Mesothelial cell of epicardium (in vitro differentiated cells): ENCODE data around the gene ZNF664. TPM values are rescaled to one million over a fixed set of nuclear protein-coding genes. Genes with fewer than 3 reads are reported as not detected.

Source experiments
- DNase-seq, 2 experiments: peaks; one replicate each; pipeline ENCODE4 v3.0.0; 2021; ENCODE audit warnings: low spot score in 2 of 2; ENCODE audit not compliant: unreplicated experiment in 2 of 2
- H3K27ac Mint-ChIP-seq: 2 replicates; pipeline ENCODE4 v1.8.0; 2021; ENCODE audit warnings: mixed read lengths
- H3K27me3 Mint-ChIP-seq: 2 replicates; pipeline ENCODE4 v1.8.0; 2021; ENCODE audit warnings: low read depth, mixed read lengths
- H3K36me3 Mint-ChIP-seq: 2 replicates; pipeline ENCODE4 v1.8.0; 2021; ENCODE audit warnings: mixed read lengths
- H3K4me1 Mint-ChIP-seq: 2 replicates; pipeline ENCODE4 v1.8.0; 2021; ENCODE audit warnings: mixed read lengths
- H3K4me3 Mint-ChIP-seq: 2 replicates; pipeline ENCODE4 v1.8.0; 2021; ENCODE audit warnings: mild to moderate bottlenecking, moderate library complexity, mixed read lengths
- H3K9me3 Mint-ChIP-seq: 2 replicates; pipeline ENCODE4 v1.8.0; 2021; ENCODE audit warnings: mixed read lengths
- total RNA-seq: library from RNA; stranded (reverse); gene quantifications from 3 replicates; pipeline ENCODE4 v1.2.1, GENCODE V29; 2021
- TF ChIP-seq, protein P1 (sequence below): fragments of 200-600 bp; sonication (generic); IDR thresholded peaks from one replicate; pipeline ENCODE4 v1.5.0; 2021; ENCODE audit warnings: antibody characterized with exemption; ENCODE audit not compliant: unreplicated experiment

Gene ZNF664
- total RNA-seq, 1 donor from 2014 or later: 112 TPM

DNA sequence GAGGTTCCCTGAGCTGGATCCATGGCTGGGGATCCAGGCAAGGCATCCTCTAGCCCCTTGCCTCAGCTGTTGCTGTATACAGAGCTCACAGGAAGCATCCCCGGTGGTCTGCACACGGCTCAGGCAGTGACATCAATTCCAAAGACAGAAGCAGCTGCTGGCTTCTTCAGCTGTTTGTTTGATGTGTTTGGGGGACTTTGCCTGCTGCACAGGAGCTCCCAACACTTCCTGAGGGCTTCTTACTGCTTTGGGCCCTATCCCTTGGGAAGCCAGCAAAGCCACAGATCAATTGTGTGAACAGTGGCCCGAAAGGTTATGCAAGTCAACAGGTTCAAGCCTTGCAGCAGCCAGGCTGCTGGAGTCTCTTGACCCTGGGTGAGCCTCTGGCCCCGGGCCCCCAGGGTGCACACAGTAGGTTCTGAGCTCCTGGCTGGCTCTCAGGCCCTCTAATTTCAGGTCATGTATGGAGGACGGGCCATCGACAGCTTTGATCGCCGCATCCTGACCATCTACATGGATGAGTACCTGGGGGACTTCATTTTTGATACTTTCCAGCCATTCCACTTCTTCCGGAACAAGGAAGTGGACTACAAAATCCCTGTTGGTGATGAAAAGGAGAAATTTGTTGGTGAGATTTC lies 43.0 kb upstream of the ZNF664 start:
- H3K27ac Mint-ChIP-seq: no peak overlapping the region
- TF ChIP-seq, protein P1, sequence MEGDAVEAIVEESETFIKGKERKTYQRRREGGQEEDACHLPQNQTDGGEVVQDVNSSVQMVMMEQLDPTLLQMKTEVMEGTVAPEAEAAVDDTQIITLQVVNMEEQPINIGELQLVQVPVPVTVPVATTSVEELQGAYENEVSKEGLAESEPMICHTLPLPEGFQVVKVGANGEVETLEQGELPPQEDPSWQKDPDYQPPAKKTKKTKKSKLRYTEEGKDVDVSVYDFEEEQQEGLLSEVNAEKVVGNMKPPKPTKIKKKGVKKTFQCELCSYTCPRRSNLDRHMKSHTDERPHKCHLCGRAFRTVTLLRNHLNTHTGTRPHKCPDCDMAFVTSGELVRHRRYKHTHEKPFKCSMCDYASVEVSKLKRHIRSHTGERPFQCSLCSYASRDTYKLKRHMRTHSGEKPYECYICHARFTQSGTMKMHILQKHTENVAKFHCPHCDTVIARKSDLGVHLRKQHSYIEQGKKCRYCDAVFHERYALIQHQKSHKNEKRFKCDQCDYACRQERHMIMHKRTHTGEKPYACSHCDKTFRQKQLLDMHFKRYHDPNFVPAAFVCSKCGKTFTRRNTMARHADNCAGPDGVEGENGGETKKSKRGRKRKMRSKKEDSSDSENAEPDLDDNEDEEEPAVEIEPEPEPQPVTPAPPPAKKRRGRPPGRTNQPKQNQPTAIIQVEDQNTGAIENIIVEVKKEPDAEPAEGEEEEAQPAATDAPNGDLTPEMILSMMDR: no peak
- H3K4me3 Mint-ChIP-seq: no peak overlapping the region
- no peaks in the 10 kb centered on the region for H3K27me3 Mint-ChIP-seq
- H3K9me3 Mint-ChIP-seq: peaks cover 20% of the 10 kb centered on the region
- H3K4me1 Mint-ChIP-seq: no peaks in the 10 kb centered on the region
- no peak for DNase-seq
- H3K36me3 Mint-ChIP-seq: peaks cover 24% of the 10 kb centered on the region

DNA sequence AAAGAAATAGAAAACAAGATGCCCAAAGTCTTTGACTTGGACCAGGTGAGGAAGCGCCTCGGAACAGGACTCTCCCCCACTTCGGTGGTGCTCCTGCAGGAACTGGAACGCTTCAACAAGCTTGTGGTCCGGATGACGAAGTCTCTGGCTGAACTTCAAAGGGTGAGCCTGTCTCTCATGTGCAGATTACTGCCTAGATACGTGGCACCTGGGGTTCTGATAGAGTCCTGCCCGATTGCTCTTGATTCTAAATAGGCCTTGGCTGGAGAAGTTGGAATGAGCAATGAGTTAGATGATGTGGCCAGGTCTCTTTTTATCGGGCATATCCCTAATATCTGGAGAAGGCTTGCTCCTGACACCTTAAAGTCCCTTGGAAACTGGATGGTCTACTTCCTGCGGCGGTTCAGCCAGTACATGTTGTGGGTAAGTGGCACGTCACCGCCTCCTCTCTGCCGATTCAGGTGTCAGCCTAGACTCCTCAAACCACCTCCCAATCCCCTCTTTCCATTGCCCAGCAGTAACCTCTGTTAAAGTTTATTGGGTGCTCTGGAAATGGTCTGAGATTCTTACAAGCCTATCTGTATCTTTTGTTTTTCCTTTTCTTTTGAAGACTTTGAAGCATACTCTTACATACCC lies 41.2 kb upstream of the ZNF664 start:
- Mint-ChIP-seq H3K9me3 (peaks cover 20% of the 10 kb centered on the region), H3K4me1 (no peaks in the 10 kb centered on the region), H3K27ac (no peak overlapping the region), H3K4me3 (no peak overlapping the region), H3K36me3 (peaks cover 34% of the 10 kb centered on the region), H3K27me3 (no peaks in the 10 kb centered on the region)
- TF ChIP-seq, protein P1: no peak
- no peak for DNase-seq

DNA sequence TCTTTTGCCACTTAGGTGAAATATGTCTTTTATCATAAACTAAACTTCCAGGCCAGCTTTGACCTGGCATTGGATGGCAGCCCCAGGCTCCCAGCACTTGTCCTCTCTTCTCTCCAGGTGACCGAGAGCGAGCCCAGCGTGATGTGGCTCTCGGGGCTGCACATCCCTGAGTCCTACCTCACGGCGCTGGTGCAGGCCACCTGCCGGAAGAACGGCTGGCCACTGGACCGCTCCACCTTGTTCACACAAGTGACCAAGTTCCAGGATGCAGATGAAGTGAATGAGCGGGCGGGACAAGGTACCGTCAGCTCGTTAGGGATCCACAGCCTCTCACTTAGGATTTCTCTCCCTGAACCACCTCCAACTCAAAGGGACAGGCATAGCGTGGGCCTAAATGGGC lies 39.8 kb upstream of the ZNF664 start:
- Mint-ChIP-seq H3K4me3 (no peak overlapping the region), H3K4me1 (peaks cover 4% of the 10 kb centered on the region), H3K27me3 (no peaks in the 10 kb centered on the region), H3K9me3 (peaks cover 20% of the 10 kb centered on the region), H3K36me3 (peaks cover 42% of the 10 kb centered on the region), H3K27ac (no peak overlapping the region)
- no peak for DNase-seq
- TF ChIP-seq, protein P1: no peak

DNA sequence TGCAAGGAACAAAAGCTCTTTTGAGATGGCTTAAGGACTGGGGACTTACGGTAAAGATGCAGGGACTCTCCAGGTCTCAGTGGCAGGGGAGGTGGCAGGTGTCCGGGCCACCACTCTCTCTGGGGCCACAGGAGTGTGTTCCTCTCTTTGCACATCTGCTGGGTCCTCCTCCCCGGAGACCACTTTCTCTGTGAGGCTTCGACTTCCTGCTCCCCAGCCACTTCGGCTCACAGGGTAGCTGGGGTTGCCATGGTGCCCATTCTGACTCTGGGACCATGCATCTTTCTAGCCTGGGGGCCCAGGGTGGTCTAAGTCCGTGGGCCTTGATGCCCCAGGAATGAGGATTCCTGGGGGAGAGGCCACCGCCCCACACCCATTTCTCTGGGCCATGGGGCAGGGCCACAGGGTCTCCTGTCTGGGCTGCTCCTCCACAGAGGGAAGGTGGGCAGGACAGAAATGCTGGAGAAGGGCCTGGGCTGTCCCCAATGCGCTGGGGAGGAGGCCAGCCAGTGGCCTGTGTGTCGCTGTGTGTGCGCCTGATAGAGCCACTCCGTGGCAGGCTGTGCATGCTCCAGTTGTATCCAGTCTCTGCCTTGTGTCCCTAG lies 38.9 kb upstream of the ZNF664 start:
- H3K27me3 Mint-ChIP-seq: no peaks in the 10 kb centered on the region
- TF ChIP-seq, protein P1: no peak
- no peak overlapping the region for H3K27ac Mint-ChIP-seq

DNA sequence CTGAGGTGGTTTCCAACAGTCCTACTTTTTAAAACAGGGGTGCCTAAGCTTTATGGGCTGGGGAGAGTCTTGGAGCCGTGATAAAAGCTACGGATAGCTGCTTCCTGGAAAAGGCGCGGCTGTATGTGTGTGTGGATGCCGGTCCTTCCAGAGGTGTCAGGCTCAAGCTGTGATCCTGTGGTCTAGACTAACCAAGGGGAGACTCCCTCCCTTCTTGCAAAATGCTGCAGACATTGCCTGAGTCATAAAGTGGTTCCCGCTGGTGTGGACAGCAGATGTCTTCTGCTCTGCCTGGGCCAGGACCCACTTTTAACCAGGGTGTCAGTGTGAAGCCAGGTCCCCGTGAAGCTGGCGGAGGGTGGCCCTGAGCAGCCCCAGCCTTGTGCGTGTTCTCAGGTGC lies 38.2 kb upstream of the ZNF664 start:
- peaks cover 40% of the 10 kb centered on the region for H3K36me3 Mint-ChIP-seq
- DNase-seq: no peak

More for the DNA sequence above, 38.9 kb upstream of the ZNF664 start:
- Mint-ChIP-seq H3K36me3 (peaks cover 42% of the 10 kb centered on the region), H3K4me3 (no peak overlapping the region), H3K9me3 (peaks cover 15% of the 10 kb centered on the region), H3K4me1 (peaks cover 13% of the 10 kb centered on the region)
- DNase-seq: no peak

More for the DNA sequence above, 38.2 kb upstream of the ZNF664 start:
- no peak overlapping the region for H3K27ac Mint-ChIP-seq
- peaks cover 14% of the 10 kb centered on the region for H3K4me1 Mint-ChIP-seq
- no peak overlapping the region for H3K4me3 Mint-ChIP-seq
- peaks cover 13% of the 10 kb centered on the region for H3K9me3 Mint-ChIP-seq
- TF ChIP-seq, protein P1: no peak
- H3K27me3 Mint-ChIP-seq: no peaks in the 10 kb centered on the region
